Measurements from ENCODE around the gene RHO.

The RHO gene

GRCh38 chr3:129505341-129505740 is 23.1 kb upstream of the RHO start:
- ATAC-seq (ENCODE audit: insufficient read depth, low read depth) (no peak), DNase-seq (no peak)
- no peaks in the 10 kb centered on the region for H3K27me3 ChIP-seq (ENCODE audit: insufficient read depth, low read length, poor library complexity)
- H2AFZ ChIP-seq (ENCODE audit: low read depth, low read length) = no peak overlapping the region
- H3K4me2 ChIP-seq (ENCODE audit: insufficient read depth, low read length) = no peak overlapping the region
- H3K4me3 ChIP-seq (ENCODE audit: low read depth in 1 of 2, low read length in 2 of 2) = no peak overlapping the region
- H3K9ac ChIP-seq (ENCODE audit: low read depth, low read length) = no peak overlapping the region
- H3K9me3 ChIP-seq (ENCODE audit: insufficient read depth, low read length, severe bottlenecking) = no peaks in the 10 kb centered on the region
- H4K20me1 ChIP-seq (ENCODE audit: insufficient read depth, low read length) = no peaks in the 10 kb centered on the region
- TF ChIP-seq CTCF (IDR thresholded peaks at IDR 0.05; ENCODE audit: borderline replicate concordance, extremely low read depth, low read length, poor library complexity, severe bottlenecking) (no peak), EZH2 (IDR thresholded peaks at IDR 0.05; ENCODE audit: borderline replicate concordance, low read depth, low read length, severe bottlenecking) (no peak)
- H3K4me1 ChIP-seq (ENCODE audit: insufficient read depth, low read length) = no peaks in the 10 kb centered on the region
- no peaks in the 10 kb centered on the region for H3K79me2 ChIP-seq (ENCODE audit: insufficient read depth, low read length)
- no peak overlapping the region for H3K27ac ChIP-seq (ENCODE audit: low read length)
- H3K36me3 ChIP-seq (ENCODE audit: insufficient read depth, low read length) = peaks cover 58% of the 10 kb centered on the region

GRCh38 chr3:129506231-129506742 is 22.2 kb upstream of the RHO start:
- no peak overlapping the region for H2AFZ ChIP-seq (ENCODE audit: low read depth, low read length)
- H3K79me2 ChIP-seq (ENCODE audit: insufficient read depth, low read length) = no peaks in the 10 kb centered on the region
- H3K4me2 ChIP-seq (ENCODE audit: insufficient read depth, low read length) = no peak overlapping the region
- H3K27ac ChIP-seq (ENCODE audit: low read length) = no peak overlapping the region
- H3K4me3 ChIP-seq (ENCODE audit: low read depth in 1 of 2, low read length in 2 of 2) = no peak overlapping the region
- no peaks in the 10 kb centered on the region for H3K4me1 ChIP-seq (ENCODE audit: insufficient read depth, low read length)
- H3K27me3 ChIP-seq (ENCODE audit: insufficient read depth, low read length, poor library complexity) = no peaks in the 10 kb centered on the region
- no peaks in the 10 kb centered on the region for H3K9me3 ChIP-seq (ENCODE audit: insufficient read depth, low read length, severe bottlenecking)
- no peak overlapping the region for H3K9ac ChIP-seq (ENCODE audit: low read depth, low read length)
- TF ChIP-seq CTCF (IDR thresholded peaks at IDR 0.05; ENCODE audit: borderline replicate concordance, extremely low read depth, low read length, poor library complexity, severe bottlenecking) (no peak), EZH2 (IDR thresholded peaks at IDR 0.05; ENCODE audit: borderline replicate concordance, low read depth, low read length, severe bottlenecking) (no peak)
- no peaks in the 10 kb centered on the region for H4K20me1 ChIP-seq (ENCODE audit: insufficient read depth, low read length)
- peaks cover 50% of the 10 kb centered on the region for H3K36me3 ChIP-seq (ENCODE audit: insufficient read depth, low read length)
- no peak for ATAC-seq (ENCODE audit: insufficient read depth, low read depth)
- no peak for DNase-seq

- ATAC-seq (ENCODE audit: insufficient read depth, low read depth) (no peak), DNase-seq (no peak)
- TF ChIP-seq CTCF (IDR thresholded peaks at IDR 0.05; ENCODE audit: borderline replicate concordance, extremely low read depth, low read length, poor library complexity, severe bottlenecking) (no peak), EZH2 (IDR thresholded peaks at IDR 0.05; ENCODE audit: borderline replicate concordance, low read depth, low read length, severe bottlenecking) (no peak)
- Histone ChIP-seq H2AFZ (ENCODE audit: low read depth, low read length) (no peak overlapping the region), H3K9ac (ENCODE audit: low read depth, low read length) (no peak overlapping the region), H3K36me3 (ENCODE audit: insufficient read depth, low read length) (peaks cover 43% of the 10 kb centered on the region), H4K20me1 (ENCODE audit: insufficient read depth, low read length) (no peaks in the 10 kb centered on the region), H3K27me3 (ENCODE audit: insufficient read depth, low read length, poor library complexity) (no peaks in the 10 kb centered on the region), H3K79me2 (ENCODE audit: insufficient read depth, low read length) (no peaks in the 10 kb centered on the region), H3K4me1 (ENCODE audit: insufficient read depth, low read length) (no peaks in the 10 kb centered on the region), H3K4me2 (ENCODE audit: insufficient read depth, low read length) (no peak overlapping the region), H3K9me3 (ENCODE audit: insufficient read depth, low read length, severe bottlenecking) (no peaks in the 10 kb centered on the region), H3K4me3 (ENCODE audit: low read depth in 1 of 2, low read length in 2 of 2) (no peak overlapping the region), H3K27ac (ENCODE audit: low read length) (no peak overlapping the region)
Observed at GRCh38 chr3:129507181-129507831, 21.1 kb upstream of the RHO start.
